NCI-H2196 (cell line): ENCODE data around the gene PLPP4.

Source experiments
- DNase-seq: peaks from one replicate; lab custom pipeline; 2025; ENCODE audit not compliant: unreplicated experiment; lab: John Stamatoyannopoulos, UW

PLPP4 gene

DNA sequence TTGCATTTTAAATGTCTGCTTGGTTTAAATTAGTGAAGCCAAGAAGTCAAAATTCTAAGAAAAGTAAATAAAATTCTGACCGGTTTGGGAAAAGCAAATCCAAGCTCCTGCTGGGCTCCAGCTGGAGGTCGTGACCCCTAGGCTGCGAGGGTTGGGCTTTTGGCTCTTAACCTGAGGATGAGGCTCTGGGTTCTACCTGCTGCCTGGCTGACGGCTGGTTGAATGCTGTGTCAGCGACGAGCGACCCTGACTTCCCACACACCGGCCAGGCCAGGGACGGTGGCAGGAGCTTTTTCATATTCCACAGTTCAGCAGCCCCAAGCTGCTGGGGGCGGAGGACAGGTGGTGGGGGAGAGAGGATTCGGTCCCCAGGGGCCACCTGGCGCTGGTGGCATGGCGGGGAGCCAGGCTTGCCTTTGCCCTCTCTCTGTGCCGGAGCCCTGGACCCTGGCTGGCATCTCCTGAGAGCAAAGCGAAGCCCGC, 843 bp upstream of the PLPP4 start:
- DNase-seq = no peak

DNA sequence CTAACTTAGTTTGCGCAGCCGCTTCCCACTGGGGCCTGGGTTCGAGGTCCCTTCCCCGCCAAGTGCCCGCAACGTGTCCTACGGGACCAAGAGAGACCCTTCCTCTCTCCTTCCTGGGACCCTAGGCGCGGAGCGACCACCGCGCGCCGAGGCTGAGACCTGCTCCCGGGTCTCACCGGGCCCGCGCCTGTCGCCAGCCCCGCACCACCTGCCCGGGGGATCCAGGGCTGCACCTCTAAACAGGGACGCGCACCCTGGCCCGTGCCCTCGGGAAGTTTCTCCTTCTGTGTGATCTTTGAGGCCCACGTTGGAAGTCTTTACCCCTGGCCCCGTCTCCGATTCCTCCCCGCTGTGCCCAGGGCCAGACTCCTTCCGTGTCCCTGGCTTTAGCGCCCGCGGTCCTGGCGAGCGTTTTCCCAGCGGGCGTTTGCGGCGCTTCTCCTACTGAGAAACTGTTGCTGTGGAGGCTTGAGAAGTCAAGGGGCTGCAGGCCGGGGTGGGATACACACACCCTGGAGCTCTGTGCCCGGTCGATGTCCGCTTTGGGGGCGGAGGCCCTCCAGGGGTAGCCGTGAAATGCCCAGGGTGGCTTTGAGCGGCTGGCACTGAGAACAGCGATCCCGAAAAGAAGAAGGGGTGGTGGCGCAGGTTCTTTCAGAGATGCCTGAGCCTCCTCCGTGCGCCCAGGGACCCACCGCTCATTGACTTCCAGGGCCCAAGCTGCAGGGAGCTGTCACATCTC, 575 bp downstream of the PLPP4 start:
- no peak for DNase-seq

DNA sequence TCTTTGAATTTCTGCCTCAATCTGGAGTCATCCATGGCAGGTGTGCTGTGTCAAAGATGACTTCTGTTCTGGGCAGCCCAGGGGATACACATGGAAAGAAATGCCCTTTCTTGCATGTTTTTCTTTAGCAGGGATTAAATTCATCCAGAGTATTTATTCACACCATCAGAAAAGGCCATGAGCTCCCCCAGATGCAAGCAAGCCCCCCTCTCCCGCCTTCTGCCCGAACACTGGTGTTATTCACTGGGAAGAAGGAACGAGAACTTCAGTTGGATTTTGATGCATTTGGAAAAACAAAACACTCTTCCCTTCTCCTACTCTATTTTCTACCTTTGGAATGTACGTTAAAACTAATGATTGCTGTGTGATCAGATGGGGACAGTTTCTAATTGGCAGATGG, 1.4 kb downstream of the PLPP4 start:
- DNase-seq = no peak

DNA sequence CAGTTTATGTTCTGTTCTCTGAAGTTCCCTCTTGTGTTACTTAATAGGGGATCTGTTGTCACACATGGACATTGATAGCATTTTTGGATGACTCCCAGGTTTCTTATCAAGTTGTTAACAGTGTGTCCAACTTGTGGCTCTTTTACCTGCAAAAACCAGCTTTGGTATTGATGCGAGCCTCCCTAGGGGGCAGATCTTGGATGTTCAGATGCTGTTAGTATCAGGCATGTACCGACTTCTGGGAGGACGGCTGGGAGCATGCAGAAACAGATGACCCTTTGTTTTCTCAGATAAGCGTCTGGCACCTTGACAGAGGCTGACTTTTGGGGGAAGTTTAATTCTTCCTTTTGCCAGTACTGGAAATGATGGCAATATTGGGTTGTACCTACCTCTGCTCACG, 2.2 kb downstream of the PLPP4 start:
- DNase-seq = no peak

DNA sequence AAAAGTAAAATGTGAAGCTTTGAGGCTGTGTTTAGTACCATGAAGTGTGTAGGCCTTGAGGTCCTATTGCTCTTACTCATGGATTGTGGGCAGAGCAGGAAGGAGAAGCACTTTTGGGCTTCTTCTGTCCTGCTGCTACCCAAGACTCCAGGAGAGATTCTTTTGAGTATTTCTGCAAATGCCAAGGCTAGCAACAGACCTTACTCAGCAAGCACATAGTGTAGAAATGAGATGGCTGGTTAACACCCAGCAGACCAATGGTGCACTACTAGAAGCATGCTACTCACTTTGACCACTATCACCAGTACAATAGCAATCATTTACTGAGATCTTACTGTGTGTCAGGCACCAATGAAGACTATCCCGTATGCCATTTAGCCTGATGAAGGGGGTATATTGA, 3.2 kb downstream of the PLPP4 start:
- no peak for DNase-seq

DNA sequence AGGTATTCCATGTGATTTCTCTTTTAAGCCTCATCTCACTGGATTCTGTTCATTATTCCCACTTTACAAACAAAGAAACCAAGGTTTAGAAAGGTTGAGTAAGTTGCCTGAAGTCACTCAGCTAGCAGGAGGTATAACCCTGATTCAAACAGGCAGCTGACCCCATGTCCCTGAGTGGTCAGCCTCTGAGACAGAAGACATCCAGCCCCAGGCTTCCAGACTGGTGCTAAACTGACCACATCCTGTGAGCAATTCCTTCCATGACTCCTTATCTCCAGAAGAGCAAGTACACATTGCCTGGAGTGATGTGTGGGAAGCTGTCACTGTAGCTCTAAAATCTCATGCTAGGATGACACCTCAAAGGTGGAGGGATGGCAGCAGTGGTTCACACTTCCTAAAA, 3.7 kb downstream of the PLPP4 start:
- DNase-seq = no peak

DNA sequence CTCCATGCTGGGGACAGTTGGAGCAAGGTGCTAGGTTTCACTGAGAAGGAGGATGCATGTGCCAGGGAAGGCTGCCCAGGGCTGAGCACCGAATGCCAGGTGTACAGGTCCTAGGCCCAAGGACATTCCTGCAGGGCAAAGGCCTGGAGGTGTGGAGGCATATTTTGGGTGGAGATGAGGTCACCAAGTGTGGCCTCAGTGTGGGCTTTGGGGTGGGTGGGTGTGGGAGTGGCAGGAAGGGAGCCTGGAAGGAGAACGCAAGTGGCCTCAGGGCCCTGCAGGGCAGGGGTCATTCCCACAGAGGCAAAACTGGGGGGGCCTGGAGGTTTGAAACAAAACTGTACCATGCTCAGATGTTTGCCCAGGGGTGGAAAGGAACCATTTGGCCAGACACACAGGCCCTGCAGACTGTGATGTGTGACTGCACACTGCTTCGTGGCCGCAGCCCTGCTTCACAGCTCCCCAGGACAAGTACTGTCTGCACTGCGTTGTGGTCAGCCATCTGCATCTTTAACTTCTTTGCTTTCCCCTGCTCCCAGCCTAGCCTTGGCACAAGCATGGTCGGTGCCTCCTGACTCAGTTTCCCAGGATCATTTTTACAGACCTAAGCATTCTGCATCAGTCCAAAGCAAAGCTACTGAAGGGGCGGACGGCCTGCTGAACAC, 5.1 kb downstream of the PLPP4 start:
- no peak for DNase-seq

DNA sequence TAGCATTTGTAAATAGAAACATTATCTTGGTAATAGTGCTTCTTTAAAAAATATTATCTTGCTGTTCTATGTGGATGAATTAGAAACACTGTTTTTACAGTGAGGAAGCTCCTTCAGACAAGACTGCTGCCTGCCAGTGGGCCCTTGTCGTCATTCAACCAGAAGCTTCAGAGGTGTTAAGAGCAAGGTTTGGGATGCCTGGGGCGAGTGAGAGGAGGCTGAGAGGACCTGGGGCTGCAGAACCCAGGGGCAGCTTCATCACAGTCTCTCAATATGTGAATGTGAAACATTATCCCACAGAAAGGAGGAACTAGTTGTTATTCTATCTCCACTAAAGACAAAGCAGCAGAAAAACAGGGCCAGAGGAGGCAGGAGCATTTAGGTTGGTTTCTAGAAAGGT, 8.1 kb downstream of the PLPP4 start:
- DNase-seq = no peak

DNA sequence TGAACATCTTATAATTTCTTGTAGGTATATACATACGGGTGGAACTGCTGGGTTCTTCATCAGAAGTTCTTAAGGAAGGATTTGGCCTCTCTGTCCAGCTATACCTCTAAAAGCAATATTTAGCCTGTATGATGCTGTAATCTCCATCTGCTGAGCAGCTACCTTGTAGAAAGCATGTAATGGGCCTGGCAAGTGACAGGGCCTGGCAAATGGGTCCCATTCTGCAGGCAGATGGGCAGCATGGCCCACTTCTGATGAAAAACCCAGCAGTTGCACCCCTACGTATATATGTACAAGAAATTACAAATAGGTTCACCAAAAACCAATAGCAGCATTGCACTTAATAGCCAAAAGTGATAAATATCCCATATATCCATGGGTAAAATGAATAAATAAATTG, 9.0 kb downstream of the PLPP4 start:
- DNase-seq = no peak

DNA sequence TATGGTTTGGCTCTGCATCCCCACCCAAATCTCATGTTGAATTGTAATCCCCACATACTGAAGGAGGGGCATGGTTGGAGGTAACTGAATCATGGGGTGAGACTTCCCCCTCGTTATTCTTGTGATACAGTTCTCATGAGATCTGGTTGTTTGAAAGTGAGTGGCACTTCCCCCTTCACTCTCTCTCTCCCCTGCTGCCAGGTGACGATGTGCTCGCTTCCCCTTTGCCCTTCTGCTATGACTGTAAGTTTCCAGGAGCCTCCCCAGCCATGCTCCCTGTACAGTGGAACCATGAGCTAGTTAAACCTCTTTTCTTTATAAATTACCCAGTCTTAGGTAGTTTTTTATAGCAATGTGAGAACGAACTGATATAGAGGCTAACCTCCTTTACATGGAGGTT, 16.6 kb downstream of the PLPP4 start:
- no peak for DNase-seq

DNA sequence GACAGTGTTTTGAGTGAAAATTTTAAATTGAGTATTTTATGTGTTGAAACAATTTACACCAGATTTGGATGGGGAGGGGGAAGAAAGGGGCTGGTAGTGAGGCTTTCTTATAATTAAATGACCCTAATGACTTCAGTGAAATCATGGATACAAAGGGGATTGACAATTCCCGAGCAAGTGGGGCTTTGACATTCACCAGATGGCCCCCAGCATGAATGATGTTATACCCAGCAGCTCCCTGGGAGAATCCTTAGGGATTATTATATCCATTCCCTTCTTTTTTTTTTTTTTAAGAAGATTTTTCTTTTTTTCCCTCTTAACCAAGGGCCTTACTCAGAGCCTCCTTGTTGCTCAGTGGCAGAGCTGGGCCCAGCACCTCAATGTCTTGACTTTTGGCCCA, 17.9 kb downstream of the PLPP4 start:
- no peak for DNase-seq

DNA sequence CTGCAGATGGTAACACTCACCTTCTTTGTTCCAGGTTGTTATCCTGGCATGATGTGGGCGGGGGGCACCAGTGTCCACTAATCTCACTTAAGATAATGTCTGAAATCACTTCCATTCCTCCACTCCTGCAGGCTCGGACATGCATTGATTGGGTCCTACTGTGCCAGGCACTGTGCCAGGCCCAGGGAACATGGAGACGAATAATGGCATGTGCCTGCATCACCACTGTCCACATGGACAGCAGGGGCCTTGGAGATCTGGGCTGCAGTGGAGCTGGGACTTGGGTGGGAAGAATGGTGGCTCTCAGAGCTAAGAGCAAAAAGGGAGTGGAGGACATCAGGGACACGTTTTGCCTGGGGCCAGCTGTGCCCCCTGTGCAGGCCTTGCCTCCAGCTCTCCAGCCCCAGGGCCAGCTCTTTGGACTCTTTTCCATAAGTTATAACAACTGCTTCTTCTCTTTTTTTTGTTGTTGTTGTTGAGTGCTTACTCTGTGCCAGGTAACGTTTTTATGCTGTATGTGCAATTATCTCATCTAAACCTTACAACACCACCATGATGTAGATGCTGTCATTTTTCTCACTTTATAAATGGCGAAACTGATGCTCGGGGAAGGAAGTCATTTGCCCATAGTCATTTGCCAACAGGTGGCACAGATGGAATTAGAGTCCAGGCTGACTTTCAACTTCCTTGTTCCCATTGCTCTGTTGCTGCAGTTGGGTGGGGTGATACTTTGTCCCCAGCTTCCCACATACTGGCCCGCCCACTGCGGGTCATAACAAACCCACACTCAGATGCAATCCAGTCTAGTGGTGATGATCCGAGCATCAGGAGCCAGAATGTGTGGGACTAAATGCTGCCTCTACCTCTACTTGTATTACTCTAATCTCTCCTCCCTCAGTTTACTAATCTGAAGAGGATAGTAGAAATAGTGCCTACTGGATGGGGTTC, 19.1 kb downstream of the PLPP4 start:
- DNase-seq = no peak

DNA sequence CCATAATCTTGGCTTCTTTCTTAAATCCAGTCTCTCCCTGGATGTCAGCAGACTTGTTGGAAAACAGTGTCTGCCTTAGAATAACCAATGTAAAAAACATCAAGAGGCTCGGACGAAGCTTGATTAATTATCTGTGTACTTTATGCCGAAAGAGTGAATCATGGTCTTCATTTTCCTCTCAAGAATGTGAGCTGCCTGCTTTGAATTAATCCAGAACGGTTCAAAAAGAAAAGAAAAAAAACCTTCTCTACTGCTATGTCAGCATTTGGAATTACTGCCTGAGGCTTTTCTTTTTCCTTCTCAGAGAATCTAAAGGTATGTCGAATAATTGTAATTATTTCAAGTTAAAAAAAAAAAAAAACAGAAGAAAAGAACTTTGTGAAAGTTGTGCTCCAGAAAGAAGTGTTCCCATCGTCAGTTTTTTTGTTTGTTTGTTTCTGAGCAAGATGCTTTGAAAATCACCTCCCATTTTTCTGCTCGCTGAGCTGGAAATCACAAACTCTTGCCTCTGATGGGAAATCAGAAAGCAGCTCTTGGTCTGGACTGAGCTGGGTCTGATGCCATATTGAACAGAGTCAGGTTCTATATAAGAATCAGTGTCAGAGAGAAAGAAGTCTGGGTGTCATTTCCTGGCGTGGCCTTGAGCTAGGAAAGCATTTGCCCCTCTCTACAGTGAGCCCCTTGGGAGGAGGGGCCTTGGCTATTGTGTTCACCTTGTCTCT, 20.2 kb downstream of the PLPP4 start:
- DNase-seq = no peak

DNA sequence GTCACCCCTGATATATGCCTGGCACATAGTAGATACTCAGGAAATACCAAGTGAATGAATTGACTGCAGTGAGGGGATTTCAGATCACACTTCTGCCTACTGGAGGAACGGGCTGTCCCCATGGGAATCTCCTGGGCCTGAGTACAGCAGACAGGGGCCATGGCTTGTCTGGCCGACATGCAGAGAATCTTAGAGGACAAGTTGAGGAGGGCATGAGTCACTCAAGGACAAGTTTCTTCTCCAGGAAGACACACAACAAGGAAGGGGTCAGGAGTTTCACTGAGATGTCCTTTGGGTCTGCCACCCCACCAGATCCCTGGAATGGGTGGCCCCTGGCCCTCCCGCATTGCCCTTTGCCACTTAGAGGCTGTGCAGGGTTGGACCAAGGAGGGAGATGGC, 20.7 kb downstream of the PLPP4 start:
- DNase-seq = no peak

DNA sequence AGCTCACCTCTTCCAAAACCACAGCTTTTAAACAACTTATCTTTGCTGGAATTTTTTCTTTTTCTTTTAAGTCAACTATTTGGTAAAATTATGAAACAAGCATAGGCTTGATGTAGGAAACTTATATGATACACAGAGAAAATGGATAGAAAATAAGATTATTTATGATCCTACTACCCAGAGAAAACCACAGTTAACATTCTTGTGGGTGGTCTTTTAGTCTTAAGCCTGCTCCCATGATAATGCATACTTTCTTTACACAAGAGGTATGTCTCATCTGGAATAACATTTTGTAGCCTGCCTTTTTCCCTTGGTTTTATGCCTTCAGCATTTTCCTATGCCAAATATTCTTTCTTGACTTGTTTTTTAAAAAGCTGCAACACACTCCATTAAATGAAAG, 21.4 kb downstream of the PLPP4 start:
- DNase-seq = no peak

DNA sequence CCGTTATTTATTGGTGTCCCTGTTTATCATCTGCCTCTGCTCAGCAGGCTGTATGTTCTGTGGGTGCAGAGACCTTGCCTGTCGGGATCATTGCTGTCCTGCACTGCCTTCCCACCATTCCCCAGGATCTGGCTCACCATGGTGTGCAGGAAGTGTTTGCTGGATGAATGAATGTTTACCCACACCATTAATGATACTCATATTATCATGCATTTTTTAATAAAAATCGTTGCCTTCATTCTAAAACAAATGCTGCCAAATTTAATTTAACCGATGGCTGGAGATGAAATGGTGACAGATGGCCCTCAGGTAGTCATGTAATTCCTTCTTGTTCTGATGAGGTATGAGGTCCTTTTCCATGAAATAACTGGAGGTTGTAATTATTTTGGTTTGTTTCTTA, 22.5 kb downstream of the PLPP4 start:
- no peak for DNase-seq

DNA sequence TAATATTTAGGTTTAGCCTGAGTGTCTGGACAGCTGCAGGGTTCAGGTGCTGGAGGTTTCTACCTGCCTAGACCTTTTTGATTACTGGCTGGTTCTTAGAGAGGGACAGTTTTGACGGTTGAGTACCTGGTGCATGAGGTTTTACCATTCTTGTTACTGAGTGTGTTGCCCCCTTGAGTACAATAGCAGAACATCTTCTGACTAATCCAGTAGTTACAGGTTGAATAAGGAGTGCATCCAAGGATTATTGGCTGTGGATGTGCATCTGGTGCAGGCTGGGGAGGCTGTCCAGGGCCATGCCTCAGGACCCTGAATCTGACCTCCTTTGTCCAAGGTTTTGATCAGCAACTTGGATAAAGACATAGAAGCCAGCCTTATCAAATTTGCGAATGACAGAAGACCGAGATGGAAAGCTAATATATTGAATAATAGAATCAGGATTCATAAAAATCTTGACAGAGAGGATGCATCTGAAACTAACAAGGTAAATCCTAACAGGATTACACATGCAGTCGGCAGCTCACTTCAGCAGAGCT, 23.1 kb downstream of the PLPP4 start:
- no peak for DNase-seq

DNA sequence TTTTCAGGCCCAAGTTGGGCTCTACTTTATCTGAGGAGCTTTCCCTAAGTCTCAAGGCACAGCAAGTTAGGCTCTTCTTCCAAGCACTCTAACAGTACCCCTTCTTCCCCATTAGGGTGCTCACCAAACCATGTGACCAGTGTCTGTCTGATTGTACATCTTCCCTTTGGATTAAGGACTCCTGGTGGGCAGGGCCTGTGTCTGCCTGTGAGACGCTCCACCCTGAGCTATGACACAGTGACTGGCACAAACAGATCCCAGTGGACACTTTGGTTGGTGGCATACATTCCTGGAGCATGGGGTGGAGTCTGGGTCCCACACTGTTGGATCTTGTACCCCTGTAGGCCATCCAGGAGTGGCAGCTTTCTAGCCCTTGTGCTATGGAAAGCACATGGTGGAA, 23.8 kb downstream of the PLPP4 start:
- no peak for DNase-seq

DNA sequence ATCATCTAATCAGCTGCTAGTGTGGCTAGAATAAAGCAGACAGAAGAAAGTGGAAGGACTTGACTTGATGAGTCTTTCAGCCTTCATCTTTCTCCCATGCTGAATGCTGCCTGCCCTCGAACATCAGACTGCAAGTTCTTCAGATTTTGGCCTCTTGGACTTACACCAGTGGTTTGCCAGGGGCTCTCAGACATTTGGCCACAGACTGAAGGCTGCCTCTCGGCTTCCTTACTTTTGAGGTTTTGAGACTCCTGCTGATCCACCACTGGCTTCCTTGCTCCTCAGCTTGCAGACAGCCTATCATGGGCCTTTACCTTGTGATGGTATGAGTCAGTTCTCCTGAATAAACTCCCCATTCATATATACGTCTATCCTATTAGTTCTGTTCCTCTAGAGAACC, 26.0 kb downstream of the PLPP4 start:
- no peak for DNase-seq

DNA sequence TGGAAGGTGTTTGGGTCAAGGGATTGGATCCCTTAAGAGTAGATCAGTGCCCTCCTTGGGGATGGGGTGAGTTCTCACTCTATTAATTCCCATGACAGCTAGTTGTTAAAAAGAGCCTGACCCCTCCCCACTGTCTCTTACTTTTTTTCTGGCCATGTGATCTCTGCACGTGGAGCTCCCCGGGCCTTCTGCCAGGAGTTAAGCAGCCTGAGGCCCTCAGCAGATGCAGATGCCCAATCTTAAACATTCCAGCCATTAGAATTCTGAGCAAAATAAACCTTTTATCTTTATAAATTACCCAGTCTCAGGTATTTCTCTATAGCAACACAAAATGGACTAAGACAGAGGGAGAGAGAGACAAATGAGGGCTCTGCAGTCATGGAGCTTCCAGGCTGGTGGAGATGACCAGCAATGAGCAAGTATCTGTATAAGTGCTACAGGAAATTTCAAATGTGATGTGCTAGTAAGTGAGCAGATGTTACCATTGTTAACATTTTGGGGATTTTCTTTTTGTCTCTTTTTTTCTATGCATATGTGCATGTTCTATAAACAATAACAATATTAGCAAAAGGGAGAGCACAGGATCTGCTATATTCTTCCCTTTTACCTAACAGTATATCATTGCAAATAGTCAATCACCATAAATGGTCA, 26.7 kb downstream of the PLPP4 start:
- no peak for DNase-seq
